Myocyte (in vitro differentiated cells): ENCODE measurements around the gene CETP. TPM values are rescaled to one million over a fixed set of nuclear protein-coding genes. Genes with fewer than 3 reads are reported as not detected.

Experiments used
- DNase-seq: peaks from one replicate; pipeline ENCODE4 v3.0.0-alpha.2; 2012; ENCODE audit warnings: low read depth
- total RNA-seq: library from RNA; depleted of rRNA; stranded (reverse); fragments of >200 nt; gene quantifications from 2 replicates; pipeline ENCODE4 v1.2.3, GENCODE V29; 2014

Gene CETP
- total RNA-seq, 1 donor from 2014 or later, result not detected

DNA sequence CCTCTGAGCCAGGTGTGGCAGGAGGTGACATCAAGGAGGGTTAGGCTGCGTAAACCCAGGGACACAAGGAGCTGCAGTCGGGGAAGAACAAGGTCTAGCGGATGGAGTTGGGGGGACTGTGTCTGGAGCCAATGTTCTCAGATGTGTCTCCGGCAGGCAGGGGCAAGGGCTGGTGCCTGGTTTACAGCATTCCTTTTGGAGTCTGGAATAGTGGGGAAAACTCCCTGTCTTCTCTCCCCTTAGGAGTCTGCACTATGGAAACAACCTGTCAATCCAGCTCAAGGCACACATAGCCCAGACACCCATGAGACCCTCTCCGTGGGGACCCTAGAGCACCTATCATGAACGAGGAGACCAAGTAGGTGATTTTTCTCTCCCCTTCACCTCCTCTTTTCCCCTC, 55.1 kb downstream of the CETP start:
- DNase-seq, result no peak

DNA sequence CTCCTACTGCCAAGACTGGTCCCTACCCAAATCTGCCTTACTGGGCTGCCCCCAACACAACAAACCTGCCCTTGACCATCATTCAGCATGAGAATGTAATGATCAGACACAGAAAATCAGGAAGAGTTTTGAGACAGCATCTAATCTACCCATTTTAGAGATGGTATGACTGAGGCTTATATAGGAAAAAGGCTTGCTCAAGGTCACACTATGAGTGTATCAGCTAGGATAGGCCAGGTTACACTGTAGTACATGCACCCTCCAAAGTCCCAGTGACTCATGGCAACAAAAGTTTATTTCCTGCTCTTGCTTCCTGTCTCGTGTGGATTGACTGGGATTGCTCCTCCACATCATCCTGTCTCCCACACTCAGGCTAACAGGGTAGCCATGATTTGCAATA, 55.5 kb downstream of the CETP start:
- no peak for DNase-seq

DNA sequence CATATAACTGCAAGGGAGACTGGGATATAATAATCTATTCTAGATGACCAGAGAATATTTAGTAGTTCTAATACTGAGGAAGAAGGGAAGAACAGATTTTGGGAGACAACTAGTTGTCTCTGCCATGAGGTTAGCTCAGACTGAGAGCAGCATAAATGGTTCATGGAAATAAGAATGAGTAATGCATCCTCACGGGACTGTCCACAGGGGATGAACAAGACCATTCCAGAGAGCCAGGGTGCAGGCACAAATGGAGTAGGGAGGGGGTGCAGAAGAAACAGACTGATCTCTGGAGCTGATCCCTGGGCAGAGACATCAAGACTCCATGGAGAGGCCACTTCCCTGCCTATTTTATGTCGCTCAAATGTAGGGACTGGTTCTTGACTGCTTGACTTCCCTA, 58.0 kb downstream of the CETP start:
- DNase-seq, result no peak

DNA sequence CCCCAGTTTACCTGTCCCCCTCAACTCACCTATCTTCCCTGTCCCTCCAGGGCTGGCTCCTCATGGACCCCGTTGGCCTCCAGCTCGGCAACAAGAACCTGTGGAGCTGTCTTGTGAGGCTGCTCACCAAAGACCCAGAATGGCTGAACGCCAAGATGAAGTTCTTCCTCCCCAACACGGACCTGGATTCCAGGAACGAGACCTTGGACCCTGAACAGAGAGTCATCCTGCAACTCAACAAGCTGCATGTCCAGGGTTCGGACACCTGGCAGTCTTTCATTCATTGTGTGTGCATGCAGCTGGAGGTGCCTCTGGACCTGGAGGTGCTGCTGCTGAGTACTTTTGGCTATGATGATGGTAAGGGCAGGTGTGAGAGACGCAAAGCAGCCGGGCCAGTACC, 58.9 kb downstream of the CETP start:
- DNase-seq, result no peak

DNA sequence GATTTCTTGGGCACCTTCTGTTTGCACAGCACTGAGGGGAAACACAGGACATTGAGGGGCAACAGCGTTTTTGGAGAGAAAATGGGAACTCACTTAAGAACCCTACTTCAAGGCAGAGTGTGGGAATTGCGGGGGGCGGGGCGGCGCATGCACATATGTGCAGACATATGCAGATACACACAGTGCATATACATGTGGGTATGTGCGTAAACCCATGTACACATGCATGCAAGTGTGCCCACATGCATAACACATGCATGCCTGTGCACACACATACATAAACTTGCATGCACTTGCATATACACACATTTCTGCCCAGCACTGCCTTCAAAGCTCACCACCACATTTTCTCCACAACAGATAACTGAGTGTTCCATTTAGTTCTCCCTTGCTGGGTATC, 60.0 kb downstream of the CETP start:
- no peak for DNase-seq

DNA sequence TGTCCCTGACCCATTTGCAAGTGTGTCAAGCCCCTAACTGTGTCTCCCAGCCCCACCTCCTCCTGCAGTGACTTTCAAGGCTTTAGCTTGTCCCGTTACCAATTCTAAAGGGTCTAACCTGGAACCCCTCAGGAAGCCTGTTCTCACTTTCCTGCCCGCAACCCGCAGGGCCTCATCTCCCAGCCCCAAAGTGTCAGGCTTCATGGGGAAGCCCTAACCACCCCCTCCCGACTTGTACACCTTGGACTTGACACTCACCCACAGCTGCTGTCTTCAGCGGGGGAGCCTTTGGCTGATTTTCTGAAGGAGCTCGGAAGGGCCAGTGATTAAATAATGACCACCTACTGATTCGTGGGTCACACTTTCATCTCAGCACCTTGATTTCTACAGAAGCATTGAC, 60.7 kb downstream of the CETP start:
- no peak for DNase-seq

DNA sequence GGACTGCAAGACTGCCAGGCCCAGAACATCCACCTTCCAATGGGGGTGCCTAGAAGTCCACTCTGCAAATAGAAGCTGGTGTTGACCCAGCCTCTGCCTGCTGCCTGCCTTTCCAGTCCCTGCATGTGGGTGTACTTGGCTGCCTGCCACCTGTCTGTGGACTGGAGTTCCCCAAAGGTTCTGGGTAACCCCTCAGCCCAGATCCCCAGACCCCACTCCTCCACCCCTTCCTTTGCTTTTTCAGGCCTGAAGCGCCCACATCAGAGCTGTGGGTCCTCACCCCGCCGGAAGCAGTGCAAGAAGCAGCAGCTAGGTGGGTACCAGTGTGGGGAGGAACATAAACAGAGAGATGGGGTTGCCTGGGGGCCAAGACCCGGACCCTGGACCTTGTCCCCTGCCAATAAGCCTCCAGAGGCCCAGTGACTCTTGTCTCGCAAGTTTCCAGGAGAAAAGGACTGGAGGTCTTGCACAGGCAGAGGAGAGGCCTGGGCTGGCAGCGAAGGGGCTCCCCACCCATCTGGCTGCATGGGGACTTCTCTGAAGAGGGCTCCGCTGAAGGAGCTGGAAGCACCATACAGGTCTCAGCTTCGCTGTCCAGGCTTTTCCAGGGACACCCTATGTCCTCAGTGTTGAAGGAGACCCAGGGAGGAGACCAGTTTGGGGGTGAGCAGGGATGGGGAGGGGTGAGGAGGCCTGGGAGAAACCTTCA, 61.9 kb downstream of the CETP start:
- no peak for DNase-seq

DNA sequence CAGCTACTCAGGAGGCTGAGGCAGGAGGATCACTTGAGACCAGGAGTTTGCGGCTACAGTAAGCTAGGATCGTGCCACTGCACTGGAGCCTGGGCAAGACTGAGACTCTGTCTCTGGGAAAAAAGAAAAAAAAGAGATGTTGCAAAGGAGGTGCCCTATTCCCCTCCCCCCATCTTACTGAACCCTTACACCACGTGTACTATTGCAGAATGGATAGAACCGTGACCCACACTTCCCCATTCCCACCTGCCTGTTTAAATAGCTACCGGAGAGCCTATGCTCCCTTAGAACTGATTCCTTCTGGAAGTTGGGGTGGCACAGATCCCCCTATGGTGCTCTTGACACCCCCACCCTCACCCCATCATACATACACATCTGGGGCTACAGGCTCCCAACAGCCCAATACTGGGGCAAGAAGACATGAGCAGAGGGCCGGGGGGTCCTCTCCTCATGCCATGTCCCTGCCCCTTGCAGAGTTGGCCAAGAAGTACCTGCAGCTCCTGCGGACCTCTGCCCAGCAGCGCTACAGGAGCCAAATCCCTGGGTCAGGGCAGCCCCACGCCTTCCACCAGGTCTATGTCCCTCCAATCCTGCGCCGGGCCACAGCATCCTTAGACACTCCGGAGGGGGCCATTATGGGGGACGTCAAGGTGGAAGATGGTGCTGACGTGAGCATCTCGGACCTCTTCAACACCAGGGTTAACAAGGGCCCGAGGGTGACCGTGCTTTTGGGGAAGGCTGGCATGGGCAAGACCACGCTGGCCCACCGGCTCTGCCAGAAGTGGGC, 63.3 kb downstream of the CETP start:
- DNase-seq, result no peak

DNA sequence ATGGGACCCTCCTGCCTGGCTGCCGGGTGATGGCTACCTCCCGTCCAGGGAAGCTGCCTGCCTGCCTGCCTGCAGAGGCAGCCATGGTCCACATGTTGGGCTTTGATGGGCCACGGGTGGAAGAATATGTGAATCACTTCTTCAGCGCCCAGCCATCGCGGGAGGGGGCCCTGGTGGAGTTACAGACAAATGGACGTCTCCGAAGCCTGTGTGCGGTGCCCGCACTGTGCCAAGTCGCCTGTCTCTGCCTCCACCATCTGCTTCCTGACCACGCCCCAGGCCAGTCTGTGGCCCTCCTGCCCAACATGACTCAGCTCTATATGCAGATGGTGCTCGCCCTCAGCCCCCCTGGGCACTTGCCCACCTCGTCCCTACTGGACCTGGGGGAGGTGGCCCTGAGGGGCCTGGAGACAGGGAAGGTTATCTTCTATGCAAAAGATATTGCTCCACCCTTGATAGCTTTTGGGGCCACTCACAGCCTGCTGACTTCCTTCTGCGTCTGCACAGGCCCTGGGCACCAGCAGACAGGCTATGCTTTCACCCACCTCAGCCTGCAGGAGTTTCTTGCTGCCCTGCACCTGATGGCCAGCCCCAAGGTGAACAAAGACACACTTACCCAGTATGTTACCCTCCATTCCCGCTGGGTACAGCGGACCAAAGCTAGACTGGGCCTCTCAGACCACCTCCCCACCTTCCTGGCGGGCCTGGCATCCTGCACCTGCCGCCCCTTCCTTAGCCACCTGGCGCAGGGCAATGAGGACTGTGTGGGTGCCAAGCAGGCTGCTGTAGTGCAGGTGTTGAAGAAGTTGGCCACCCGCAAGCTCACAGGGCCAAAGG, 64.4 kb downstream of the CETP start:
- DNase-seq, result peak; percentile 44

DNA sequence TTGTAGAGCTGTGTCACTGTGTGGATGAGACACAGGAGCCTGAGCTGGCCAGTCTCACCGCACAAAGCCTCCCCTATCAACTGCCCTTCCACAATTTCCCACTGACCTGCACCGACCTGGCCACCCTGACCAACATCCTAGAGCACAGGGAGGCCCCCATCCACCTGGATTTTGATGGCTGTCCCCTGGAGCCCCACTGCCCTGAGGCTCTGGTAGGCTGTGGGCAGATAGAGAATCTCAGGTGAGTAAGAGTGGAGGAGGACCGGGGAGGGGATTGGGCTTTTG, 65.0 kb downstream of the CETP start:
- DNase-seq, result no peak

DNA sequence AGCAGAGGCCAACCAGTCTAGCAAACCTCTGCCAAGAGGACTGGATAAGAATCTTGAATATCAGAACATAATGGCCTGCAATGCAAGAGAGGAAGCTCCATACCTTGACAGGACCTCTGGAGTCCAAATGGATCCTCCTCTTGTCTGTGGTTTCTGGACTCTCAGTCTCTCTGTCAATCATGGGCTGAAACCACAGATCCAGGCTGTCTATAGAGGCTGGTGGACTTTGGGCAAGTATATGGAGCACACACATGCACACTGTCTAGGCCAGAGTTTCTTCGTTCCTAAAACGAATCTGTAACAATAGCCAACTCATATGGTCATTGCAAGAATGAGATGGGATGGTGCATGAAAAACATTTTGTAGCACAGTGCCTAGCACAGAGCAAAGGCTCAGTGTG, 65.3 kb downstream of the CETP start:
- DNase-seq, result no peak

DNA sequence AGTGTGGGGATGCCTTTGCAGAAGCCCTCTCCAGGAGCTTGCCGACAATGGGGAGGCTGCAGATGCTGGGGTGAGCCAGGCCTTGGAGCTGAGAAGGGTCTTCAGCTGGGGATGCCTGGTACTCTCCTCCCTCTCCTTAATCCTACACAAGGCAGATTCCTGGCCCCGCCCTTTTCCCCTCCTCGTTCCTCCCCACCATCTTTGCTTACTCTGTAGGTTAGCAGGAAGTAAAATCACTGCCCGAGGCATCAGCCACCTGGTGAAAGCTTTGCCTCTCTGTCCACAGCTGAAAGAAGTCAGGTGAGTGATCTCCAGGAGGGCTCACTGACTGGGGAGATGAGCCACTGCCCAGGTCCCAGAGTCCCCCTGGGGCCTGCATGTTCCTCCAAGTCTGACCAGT, 66.3 kb downstream of the CETP start:
- no peak for DNase-seq

DNA sequence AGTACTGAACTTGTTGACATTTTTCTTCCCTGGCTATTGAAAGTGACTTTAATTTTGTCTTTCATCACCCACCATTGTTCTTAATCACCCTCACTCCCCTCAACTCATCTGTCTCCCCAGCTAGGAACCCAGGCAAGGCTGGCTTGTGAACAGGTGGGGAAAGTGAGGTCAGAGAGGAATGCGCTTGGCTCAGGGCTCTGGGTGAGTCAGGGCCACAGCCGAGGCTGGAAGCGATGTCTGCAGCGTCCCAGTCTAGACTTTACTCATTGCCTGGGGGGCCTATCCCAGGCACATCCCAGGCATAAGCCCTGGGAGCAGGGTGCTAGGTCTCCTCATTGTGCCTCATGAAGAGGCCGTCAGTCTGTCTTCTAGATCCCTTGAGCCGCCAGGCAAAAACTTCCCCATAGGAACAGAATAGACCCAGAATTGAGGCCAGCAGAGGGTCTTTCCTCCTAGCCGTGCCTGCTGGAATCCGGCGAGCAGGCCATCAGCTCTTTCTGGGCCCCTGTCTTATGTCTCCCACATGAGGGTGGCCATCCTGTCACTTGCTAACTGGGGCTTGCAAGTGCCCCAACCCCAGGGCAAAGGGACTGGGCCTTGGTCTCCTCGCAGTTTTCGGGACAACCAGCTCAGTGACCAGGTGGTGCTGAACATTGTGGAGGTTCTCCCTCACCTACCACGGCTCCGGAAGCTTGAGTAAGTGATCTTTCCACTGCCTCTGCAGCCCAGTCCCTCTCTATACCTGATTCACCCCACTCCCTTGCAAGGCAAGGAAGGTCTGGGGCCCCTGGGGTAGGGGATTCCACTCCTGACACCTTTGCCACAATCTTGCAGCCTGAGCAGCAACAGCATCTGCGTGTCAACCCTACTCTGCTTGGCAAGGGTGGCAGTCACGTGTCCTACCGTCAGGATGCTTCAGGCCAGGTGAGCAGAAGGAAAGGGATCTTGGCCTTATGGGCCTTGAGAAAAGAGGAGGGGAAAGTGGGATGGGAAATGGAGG, 67.7 kb downstream of the CETP start:
- DNase-seq, result peak; percentile 92

DNA sequence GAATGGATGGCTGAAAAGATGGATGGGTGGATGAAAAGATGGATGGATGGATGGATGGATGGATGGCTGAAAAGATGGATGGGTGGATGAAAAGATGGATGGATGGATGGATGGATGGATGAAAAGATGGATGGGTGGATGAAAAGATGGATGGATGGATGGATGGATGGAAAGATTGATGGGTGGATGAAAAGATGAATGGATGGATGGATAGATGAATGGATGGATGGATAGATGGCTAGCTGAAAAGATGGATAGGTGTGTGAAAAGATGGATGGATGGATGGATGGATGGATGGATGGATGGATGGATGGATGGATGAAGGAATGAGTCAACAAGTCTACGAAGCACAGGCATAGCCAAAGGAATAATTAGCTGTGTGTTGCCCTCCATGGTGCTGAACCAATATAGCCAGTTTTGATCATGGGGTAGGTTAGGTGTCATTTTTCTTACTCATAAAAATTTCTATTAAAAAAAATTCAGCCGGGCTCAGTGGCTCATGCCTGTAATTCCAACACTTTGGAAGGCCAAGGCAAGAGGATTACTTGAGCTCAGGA, 68.7 kb downstream of the CETP start:
- DNase-seq, result no peak

DNA sequence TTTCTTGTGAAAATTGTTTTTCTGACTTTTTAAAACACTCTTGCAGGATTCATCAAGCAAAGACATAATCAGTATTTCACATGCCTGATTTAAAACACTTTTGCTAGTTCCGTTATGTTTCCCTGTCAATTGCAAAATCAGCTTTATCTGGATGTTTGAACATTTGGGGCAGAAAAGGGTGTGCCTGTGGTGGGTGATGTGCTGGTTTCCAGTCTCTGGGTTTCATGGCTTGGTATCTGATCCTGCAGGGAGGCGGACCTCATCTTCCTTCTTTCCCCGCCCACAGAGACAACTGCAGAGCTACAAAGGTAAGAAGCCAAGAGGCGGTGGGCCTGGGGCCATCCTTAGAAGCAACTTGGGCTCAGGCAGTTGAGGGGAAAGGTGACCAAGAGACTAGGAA, 69.4 kb downstream of the CETP start:
- DNase-seq, result no peak

DNA sequence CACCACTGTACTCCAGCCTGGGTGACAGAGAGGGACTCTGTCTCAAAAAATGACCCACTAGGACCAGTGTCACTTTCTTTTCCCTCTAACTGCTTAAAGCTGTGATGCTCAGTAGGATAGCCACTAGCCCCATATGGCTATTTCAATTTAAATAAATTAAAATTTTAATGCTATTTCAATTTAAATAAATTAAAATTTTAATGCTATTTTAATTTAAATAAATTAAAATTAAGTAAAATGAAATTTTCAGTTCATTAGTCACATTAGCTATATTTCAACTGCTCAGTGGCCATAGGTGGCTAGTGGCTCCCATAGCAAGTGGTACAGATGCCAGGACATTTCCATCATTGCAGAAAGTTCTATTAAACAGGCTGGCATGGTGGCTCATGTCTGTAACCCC, 70.6 kb downstream of the CETP start:
- DNase-seq, result no peak

DNA sequence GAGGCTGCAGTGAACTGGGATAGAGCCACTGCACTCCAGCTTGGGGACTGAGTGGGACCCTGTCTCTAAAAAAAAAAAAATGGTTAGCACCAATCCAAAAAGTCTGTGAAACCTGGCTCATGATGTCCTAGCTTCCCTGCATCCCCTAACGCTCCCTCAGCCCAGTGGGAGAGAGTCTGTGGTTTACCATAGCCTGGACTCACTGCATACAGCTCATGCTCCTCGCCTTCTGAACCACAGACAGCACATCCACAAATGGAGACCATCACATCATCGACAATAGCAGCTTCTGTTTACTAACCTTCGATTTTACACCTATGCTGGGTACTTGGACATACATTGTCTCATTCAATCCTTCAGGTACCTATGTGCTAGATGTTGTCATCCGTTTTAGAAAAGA, 71.2 kb downstream of the CETP start:
- DNase-seq, result peak; percentile 59
